HG02981 (cell line): ENCODE data around the gene BHLHE41.

Experiments used
- ATAC-seq: cut with Tn5 transposase; IDR thresholded peaks from one replicate; pipeline ENCODE4 v1.9.1; 2021; ENCODE audit warnings: mild to moderate bottlenecking, moderate library complexity; ENCODE audit not compliant: unreplicated experiment

Gene BHLHE41

DNA sequence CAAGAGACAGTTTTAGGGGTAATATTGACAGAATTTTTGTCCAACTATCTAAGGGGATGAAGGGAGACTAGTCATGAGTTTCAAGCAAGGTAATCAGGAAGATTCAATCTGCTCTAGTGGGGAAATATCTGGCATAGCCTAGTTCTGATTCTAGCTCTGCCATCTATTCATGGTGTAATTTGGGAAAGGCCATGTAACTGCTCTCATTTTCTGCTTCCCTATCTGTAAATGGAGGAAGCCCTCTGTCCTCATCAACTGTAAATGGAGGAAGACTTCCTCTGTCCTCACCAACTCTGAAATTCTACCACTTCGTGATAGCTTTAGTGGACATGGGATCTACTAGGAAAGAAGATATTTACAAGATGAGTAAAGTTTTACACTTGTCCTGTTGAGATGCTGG is 37.9 kb downstream of the BHLHE41 start:
- no peak for ATAC-seq

DNA sequence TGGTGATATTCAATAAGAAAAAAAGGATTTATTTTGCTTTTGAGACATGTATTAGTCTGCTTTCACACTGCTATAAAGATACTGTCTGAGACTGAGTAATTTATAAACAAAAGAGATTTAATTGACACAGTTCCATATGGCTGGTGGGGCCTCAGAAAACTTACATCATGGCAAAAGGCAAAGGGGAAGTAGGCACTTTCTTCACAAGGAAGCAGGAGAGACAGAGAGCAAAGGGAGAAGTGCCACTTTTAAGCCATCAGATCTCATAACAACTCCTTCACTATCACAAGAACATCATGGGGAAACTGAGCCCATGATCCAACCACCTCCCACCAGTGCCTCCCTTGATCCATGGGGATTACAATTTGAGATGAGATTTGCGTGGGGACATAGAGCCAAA is 43.9 kb downstream of the BHLHE41 start:
- no peak for ATAC-seq

DNA sequence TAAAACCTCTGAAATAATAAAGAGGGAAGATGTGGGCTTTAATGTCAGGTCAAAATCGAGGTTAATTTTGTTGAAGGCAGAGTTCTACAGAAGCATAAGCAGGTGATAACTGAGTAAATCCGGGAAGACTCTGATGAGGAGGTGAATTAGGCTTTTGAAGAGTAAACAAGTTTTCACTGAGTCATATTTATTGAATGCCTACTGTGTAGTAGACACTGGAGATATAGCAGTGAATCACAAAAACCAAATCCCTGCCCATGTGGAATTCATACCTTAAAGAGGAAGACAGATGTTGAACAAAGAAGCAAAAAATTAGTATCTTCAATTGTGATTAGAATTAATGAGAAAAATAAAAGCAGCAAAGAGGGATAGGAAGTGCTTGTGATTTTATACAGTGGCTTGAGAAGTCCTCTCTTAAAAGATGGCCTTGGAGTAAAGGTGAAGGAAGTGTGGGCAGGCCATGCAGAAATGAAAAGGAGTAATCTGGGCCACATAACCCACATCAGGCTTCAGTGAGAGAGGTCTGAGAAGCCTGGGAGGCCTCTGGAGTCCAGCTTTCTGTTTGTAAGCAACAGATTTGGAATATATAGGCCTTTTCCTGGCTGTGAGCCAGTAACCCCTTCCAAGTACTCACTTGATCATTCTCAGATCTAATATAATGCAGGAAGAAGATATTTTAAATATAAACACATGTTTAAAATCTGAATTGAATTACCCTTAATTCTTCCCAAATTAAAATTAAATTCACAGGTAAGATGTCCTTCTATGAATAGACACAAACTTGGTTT is 46.7 kb downstream of the BHLHE41 start:
- ATAC-seq = no peak
